WTC11 (cell line): ENCODE data around the gene TIMM13. TPM values are rescaled to one million over a fixed set of nuclear protein-coding genes. Genes with fewer than 3 reads are reported as not detected.

Experiments used
- AR ChIP-seq: fragments of 250-450 bp; sonication (Bioruptor Pico); IDR thresholded peaks from 2 replicates; pipeline ENCODE4 v1.9.0; 2021; ENCODE audit warnings: mild to moderate bottlenecking
- ATF2 ChIP-seq: sonication (generic); formaldehyde crosslinking; IDR thresholded peaks from 2 replicates; pipeline ENCODE4 v1.8.1; 2022; ENCODE audit warnings: low read depth, missing genetic modification reagents, borderline replicate concordance
- E2F4 ChIP-seq: sonication (generic); formaldehyde crosslinking; IDR thresholded peaks from 2 replicates; pipeline ENCODE4 v1.8.1; 2022; ENCODE audit warnings: low read depth, mild to moderate bottlenecking, moderate library complexity, missing genetic modification reagents, borderline replicate concordance
- ELF4 ChIP-seq: sonication (generic); formaldehyde crosslinking; IDR thresholded peaks from 2 replicates; pipeline ENCODE4 v1.8.1; 2022; ENCODE audit warnings: low read depth, mild to moderate bottlenecking, moderate library complexity, missing genetic modification reagents
- EMX1 ChIP-seq: fragments of 250-450 bp; sonication (Bioruptor Pico); IDR thresholded peaks from 2 replicates; pipeline ENCODE4 v1.8.0; 2021; ENCODE audit warnings: mild to moderate bottlenecking
- ERG ChIP-seq: fragments of 250-450 bp; sonication (Bioruptor Pico); IDR thresholded peaks from 2 replicates; pipeline ENCODE4 v1.8.0; 2021; ENCODE audit warnings: mild to moderate bottlenecking
- FOXJ3 ChIP-seq: sonication (generic); formaldehyde crosslinking; IDR thresholded peaks from 2 replicates; pipeline ENCODE4 v1.9.0; 2021; ENCODE audit warnings: missing genetic modification reagents, mild to moderate bottlenecking, borderline replicate concordance
- FOXP4 ChIP-seq: sonication (generic); formaldehyde crosslinking; IDR thresholded peaks from 2 replicates; pipeline ENCODE4 v1.8.0; 2022; ENCODE audit warnings: mild to moderate bottlenecking, missing genetic modification reagents
- GABPB1 ChIP-seq: sonication (generic); formaldehyde crosslinking; IDR thresholded peaks from 2 replicates; pipeline ENCODE4 v1.8.1; 2023; ENCODE audit warnings: mild to moderate bottlenecking, missing genetic modification reagents
- MAX ChIP-seq: sonication (generic); formaldehyde crosslinking; IDR thresholded peaks from 2 replicates; pipeline ENCODE4 v1.8.0; 2022; ENCODE audit warnings: mild to moderate bottlenecking, missing genetic modification reagents
- MYBL2 ChIP-seq: sonication (generic); formaldehyde crosslinking; IDR thresholded peaks from 2 replicates; pipeline ENCODE4 v1.8.1; 2023; ENCODE audit warnings: mild to moderate bottlenecking, moderate library complexity, missing genetic modification reagents
- NFATC4 ChIP-seq: fragments of 250-450 bp; sonication (Bioruptor Pico); IDR thresholded peaks from 2 replicates; pipeline ENCODE4 v1.9.0; 2021; ENCODE audit warnings: mild to moderate bottlenecking
- PRDM15 ChIP-seq: sonication (generic); formaldehyde crosslinking; IDR thresholded peaks from 2 replicates; pipeline ENCODE4 v1.8.0; 2022; ENCODE audit warnings: missing genetic modification reagents
- PRRX2 ChIP-seq: fragments of 250-450 bp; sonication (Bioruptor Pico); IDR thresholded peaks from 2 replicates; pipeline ENCODE4 v1.8.0; 2021; ENCODE audit warnings: mild to moderate bottlenecking
- SP1 ChIP-seq: sonication (generic); formaldehyde crosslinking; conservative IDR thresholded peaks from 2 replicates; pipeline ENCODE4 v1.8.1; 2022; ENCODE audit warnings: missing genetic modification reagents
- STAT6 ChIP-seq: sonication (generic); formaldehyde crosslinking; conservative IDR thresholded peaks from 2 replicates; pipeline ENCODE4 v1.8.1; 2023; ENCODE audit warnings: mild to moderate bottlenecking, low read depth, missing genetic modification reagents, moderate library complexity
- USF2 ChIP-seq: sonication (generic); formaldehyde crosslinking; IDR thresholded peaks from 2 replicates; pipeline ENCODE4 v1.8.1; 2023; ENCODE audit warnings: mild to moderate bottlenecking, missing genetic modification reagents, moderate library complexity
- ZNF121 ChIP-seq: sonication (generic); formaldehyde crosslinking; IDR thresholded peaks from 2 replicates; pipeline ENCODE4 v1.8.0; 2023; ENCODE audit warnings: missing genetic modification reagents
- ZNF219 ChIP-seq: sonication (generic); formaldehyde crosslinking; IDR thresholded peaks from 2 replicates; pipeline ENCODE4 v1.8.0; 2023; ENCODE audit warnings: missing genetic modification reagents, mild to moderate bottlenecking, borderline replicate concordance
- ZNF317 ChIP-seq: sonication (generic); formaldehyde crosslinking; IDR thresholded peaks from 2 replicates; pipeline ENCODE4 v1.8.1; 2023; ENCODE audit warnings: low read depth, mild to moderate bottlenecking, moderate library complexity, missing genetic modification reagents, borderline replicate concordance
- ZNF423 ChIP-seq: fragments of 250-450 bp; sonication (Bioruptor Pico); IDR thresholded peaks from 2 replicates; pipeline ENCODE4 v2.1.2; 2022; ENCODE audit warnings: mild to moderate bottlenecking, moderate library complexity
- total RNA-seq: library from RNA; stranded (reverse); gene quantifications from 3 replicates; pipeline ENCODE4 v1.2.3, GENCODE V29; 2021

TIMM13 gene
- total RNA-seq, 1 experiment from 2014 or later = 342 TPM

GRCh38 chr19:2461751-2462634 lies 34.6 kb upstream of the TIMM13 start (continued):
- peak; percentile 52; the same call in 1 of the 2 replicates for TF ChIP-seq PRDM15
- peak; percentile 68 for TF ChIP-seq ZNF423 (CRISPR knock-in tag)
- 0 out of 2 replicates have a peak, but pooled peaks have one; percentile 38 for TF ChIP-seq ZNF317
- TF ChIP-seq FOXJ3 (CRISPR knock-in tag) = no peak
- TF ChIP-seq ZNF219 (CRISPR knock-in tag) = no peak
- TF ChIP-seq AR = no peak
- no peak for TF ChIP-seq NFATC4
- TF ChIP-seq FOXP4 (CRISPR knock-in tag) = no peak
- TF ChIP-seq ATF2 = no peak
- TF ChIP-seq MAX = peak; percentile 44; the same call in 1 of the 2 replicates
- TF ChIP-seq USF2 (CRISPR knock-in tag) = peak; percentile 22; the same call in 1 of the 2 replicates
- no peak for TF ChIP-seq STAT6 (CRISPR knock-in tag)
- TF ChIP-seq SP1 (CRISPR knock-in tag) = peak; percentile 64
- peak; percentile 77; the same call in 1 of the 2 replicates for TF ChIP-seq EMX1 (CRISPR knock-in tag)
- no peak for TF ChIP-seq ELF4 (CRISPR knock-in tag)
- peak; percentile 82 for TF ChIP-seq ZNF121 (CRISPR knock-in tag)
- no peak for TF ChIP-seq PRRX2
- TF ChIP-seq ERG = peak; percentile 17; the same call in 1 of the 2 replicates
- TF ChIP-seq GABPB1 (CRISPR knock-in tag) = no peak
- peak; percentile 98 for TF ChIP-seq MYBL2 (CRISPR knock-in tag)
- no peak; the same call in 1 of the 2 replicates for TF ChIP-seq E2F4 (CRISPR knock-in tag)
